GM19467 (cell line): ENCODE measurements around the gene HLA-DOB.
"Not testable (repeated sequence)": the region's sequence is repeated elsewhere in the genome, so short reads cannot be mapped to it uniquely, and the experiment has no call there.

Experiments
- ATAC-seq: cut with Tn5 transposase; IDR thresholded peaks from one replicate; pipeline ENCODE4 v1.9.1; 2021; ENCODE audit warnings: mild to moderate bottlenecking, moderate library complexity; ENCODE audit not compliant: unreplicated experiment

HLA-DOB gene

DNA sequence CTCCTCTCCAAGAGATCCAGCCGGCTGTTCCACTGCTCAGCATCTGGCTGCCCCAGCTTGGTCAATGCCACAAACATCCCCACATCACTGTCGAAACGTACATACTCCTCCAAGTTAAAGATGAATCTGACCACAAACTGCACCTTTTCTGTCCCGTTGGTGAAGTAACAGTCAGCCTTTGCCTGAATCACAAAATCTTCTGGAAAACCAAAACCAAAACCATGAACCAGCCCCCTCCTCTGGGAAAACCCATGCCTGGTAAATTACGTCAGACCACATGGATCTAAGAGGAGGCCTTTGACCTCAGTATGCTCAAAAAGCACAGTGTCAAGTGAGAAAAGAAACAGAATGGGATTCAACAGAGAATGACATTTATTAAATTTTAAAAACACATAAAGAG lies 1.7 kb downstream of the HLA-DOB start:
- no peak for ATAC-seq

DNA sequence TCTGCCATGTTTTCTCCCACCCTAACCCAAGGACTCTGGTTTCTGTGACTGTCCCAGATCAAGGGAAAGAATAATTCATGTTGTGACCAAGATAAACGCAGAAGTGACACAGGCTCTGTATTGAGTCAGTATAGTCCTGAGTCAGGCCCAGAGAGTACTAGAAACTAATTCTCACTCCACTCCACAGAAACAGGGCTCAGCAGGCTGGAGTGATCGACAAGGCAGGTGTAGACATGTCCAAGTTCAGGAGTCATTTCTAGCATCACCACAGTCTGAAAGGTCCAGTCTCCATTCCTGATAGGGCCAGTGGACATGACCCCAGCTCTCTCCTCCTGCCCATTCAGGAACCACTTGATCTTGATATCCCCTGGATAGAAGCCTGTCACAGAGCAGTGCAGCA lies 2.7 kb downstream of the HLA-DOB start:
- ATAC-seq: no peak

DNA sequence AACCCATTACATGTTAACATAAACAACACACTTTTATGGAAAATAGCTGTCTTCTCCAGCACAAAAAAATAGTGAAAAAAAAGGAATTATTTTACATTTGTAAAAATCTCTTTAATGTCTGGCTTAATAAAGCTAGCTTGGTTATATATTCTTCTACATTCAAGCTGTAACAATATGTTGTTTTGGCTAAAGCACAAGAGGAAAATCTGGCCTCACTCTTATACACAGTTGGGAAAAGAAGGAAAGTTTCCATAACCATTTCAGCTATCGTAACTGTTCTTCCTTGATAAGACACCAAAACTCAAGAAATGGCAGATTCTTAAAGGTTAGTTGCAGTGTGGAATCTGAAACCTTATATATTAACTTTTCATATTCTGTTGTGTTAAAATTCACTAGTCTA lies 7.6 kb downstream of the HLA-DOB start:
- no peak for ATAC-seq

DNA sequence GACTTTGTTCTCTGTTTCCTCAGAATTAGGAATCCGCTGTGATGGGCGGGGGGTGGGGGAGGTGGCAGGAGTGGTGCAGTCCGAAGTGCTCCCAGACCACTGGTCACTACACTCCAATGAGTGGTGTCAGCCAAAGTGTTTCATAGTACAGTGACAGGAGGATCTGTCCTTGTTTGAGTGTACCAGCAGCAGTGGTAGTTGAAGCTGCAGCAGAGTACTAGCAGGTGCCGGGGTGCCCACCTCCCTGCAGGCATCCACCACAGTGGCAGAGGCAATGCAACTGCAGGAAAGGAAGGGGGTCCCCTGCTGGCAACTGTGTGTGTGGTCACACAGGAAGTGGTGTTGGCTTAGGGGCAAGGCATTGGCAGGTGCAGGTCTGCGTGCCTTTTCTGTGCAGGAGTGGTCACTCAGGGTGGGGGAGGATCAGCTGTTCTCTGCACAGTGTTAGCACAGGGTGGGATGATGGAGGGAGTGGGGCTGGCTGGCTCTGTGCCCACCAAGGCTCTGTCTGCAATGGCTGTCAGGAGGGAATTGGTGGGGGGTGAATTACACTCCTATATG lies 9.7 kb downstream of the HLA-DOB start:
- no peak for ATAC-seq

DNA sequence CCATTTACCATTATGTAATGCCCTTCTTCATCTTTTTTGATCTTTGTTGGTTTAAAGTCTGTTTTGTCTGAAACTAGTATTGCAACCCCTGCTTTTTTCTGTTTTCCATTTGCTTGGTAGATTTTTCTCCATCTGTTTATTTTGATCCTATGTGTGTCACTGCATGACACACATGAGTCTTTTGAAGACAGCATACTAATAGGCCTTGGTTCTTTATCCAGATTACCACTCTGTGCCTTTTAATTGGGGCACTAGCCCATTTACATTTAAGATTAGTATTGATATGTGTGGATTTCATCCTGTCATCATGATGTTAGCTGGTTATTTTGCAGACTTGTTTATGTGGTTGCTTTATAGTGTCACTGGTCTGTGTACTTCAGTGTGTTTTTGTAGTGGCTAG lies 11.4 kb downstream of the HLA-DOB start:
- not testable (repeated sequence) for ATAC-seq

DNA sequence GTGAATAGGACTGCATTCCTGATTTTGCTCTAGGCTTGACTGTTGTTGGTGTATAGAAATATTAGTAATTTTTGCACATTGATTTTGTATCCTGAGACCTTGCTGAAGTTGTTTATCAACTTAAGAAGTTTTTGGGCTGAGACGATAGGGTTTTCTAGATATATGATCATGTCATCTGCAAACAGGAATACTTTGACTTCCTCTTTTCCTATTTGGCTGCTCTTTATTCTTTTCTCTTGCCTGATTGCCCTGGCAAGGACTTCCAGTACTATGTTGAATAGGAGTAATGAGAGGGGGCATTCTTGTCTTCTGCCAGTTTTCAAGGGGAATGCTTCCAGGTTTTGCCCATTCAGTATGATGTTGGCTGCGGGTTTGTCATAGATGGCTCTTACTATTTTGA lies 13.4 kb downstream of the HLA-DOB start:
- no peak for ATAC-seq

DNA sequence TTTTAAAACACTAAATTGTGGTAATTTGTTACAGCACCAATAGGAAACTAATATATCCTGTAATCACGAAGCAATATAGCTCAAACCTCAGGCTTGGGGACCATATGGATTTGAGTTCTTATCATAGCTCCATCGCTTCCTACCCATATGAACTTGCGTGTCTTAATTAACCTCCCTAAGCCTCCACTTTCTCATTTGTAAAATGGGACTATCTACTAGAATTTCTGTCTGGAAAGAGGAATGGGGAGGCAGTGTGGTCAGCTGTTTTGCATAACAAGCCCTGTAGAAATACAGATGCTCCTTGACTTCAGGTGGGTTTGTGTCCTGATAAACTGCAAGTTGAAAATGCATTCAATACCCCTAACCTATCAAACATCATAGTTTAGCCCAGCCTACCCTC lies 17.1 kb downstream of the HLA-DOB start:
- ATAC-seq: no peak

DNA sequence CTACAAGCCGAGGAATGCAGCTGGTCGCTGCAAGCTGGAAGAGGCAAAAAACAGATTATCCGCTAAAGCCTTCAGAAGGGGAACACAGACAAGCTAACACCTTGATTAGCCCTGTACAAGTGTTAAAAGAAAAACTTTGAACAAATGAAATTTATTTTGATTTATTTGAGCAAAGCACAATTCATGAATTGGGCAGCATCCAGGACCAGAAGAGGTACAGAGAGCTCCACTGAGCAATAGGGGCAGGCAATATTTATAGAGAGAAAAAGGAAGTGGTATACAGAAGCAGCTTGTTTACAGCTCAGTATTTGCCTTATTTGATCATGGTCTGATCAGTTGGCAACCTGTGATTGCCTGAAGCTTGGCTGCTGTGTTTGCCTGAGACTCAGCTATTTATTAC lies 17.6 kb downstream of the HLA-DOB start:
- no peak for ATAC-seq

DNA sequence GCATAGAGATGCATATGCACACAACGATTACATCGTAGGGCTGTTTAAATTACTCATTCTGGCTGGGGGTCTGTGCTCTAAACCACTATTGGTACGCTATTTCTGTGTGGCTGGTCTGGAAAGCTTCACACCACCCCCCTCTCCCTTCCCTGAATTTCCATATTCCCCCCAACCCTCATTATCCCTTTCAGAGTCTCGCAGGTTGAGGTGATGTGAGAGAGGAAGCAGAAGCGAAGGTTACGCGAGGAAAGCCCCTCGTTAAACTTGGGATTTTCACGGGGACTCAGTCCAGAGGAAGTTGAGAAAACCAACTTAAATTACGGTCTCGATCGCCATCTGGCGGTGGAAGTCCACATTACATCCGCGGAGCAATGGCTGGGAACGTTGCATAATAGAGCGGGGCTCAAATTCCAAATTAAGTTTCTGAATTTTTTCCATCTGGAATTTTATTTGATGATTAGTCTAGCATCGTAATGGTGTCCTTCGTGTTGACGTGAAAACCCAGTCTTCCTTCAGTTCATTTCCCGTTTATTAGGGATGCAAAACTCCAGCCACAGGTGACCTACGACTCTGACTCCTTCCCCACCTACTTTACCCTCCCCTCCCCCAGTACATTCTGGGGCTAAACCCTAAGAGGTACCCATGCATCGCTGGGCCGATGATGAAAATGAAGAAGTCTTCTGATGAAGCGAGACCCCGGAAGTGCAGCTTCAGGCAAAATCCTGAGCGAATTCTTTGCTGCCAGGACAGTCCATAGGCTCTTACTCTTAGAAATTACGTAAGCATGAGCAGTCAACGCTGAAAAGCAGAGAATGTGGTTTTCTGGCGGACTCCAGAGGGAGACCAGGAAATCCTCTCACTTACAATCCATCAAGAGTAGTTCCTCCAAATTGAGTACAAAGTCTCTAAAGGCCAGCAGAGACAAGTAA lies 19.7 kb downstream of the HLA-DOB start:
- ATAC-seq: no peak

DNA sequence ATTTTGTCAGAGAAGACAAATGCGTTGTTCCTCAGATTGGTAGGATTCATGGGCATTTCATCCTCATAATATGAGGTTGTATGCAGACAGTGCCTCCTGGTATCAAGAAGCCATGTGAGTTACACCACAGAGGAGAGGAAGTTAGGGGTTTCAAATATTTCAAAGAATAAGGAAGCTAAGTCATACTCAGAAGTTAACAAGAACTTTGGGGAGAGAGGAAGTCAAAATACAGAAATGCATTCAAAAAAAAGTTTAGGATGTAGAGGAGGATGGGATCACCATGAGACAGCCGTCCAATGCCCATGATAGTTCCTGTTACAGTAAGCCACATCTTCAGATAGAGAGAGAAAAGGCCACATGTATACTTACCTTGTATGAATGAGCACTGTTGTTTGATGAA lies 22.3 kb downstream of the HLA-DOB start:
- no peak for ATAC-seq

DNA sequence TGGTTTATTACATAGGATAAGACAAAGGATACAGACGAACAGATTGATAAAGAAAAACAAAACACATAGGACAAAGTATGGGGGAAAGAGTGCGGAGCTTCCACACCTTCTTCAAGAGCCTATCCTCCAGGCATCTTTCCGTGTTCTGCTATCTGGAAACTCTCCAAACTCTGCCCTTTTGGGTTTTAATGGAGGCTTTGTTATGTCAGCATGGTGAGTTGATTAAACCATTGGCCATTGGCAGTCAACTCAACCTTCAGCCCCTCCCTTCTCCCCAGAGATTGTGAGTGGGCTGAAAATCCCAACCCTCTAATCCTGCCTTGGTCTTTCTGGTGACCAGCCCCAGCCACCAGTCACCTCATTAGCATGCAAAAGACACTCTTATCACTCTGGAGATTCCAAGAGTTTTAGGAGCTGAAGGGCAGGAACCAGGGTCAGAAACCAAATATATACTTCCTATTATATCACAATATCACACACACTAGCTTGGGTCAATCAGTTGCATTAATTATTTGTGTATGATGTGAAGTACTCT lies 23.8 kb downstream of the HLA-DOB start:
- no peak for ATAC-seq

DNA sequence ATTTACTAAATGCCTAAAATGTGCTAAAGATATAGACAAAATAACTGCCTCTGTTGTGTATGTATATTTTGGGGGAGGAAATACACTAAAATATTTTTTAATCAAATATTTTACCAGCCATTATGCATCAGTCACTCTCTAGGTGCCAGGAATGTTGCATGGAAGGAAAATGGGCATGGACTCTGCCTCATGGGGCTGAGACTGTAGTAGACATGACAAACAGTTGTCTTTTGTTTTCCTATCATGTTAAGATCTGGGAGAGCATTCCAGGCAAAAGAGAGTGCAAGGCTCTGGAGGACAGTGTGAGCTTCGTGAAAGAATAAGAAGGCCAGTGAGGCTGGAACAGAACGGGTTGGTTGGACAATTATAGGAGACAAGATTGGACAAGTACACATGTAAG lies 26.5 kb downstream of the HLA-DOB start:
- ATAC-seq: no peak

DNA sequence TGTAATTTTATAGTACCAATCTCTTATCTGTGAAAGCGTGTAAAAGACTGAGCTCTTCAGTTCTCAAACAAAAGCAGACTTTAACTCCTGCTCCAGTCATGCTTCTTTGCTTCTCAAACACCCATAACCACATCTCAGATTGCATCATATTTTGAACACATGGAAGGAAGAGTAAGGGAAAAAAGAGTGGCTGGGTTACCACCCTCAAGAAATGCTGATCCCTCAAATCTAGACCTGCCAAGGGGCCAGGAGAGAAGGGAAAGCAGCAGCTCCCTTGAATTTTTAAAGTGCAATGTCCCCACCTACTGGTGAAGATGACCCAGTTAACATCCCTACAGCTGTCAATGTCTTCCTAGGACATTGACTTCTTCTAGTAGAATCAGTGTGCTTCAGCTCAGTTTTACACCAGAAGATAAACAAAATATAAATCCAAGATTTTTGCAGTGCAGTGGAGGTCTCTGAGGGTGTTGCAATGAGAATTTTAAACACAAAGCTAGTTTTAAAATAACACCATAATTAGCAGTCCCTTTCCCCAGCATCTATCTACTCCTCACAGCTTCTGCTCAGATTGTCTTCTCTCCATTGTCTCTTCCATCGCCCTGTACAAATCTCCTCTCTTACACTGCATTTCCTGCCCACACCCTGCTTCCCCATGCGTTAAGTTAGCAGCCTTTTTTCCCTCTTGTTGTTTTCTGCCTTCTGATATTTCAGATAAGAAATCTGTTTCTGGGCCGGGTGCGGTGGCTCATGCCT lies 30.8 kb downstream of the HLA-DOB start:
- no peak for ATAC-seq

DNA sequence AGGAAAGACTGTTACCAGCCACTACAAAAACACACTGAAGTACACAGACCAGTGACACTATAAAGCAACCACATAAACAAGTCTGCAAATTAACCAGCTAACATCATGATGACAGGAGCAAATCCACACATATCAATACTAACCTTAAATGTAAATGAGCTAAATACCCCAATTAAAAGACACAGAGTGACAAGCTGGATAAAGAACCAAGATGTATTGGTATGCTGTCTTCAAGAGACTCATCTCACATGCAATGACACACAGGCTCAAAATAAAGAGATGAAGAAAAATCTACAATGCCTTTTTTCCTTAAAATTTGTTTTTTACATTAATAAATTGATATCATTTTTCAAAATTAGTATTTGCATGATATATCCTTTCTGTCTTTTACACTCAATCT lies 33.9 kb downstream of the HLA-DOB start:
- ATAC-seq: not testable (repeated sequence)

DNA sequence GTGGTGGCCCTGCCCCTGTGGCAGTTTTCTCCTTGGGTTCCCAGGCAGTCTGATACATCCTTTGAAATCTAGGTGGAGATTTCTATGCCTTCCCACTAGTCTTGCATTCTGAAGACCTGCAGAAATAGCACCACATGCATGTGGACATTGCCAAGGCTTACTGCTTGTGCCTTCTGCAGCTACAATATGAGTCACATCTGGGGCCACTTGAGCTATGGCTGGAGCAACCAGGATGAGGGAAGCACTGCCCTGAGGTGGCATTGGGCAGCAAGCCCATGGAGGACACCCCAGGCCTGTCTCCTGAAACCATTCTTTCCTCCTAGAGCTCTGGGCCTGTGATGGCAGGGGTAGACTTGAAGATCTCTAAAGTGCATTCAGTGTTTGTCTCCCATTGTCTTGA lies 37.8 kb downstream of the HLA-DOB start:
- ATAC-seq: no peak

DNA sequence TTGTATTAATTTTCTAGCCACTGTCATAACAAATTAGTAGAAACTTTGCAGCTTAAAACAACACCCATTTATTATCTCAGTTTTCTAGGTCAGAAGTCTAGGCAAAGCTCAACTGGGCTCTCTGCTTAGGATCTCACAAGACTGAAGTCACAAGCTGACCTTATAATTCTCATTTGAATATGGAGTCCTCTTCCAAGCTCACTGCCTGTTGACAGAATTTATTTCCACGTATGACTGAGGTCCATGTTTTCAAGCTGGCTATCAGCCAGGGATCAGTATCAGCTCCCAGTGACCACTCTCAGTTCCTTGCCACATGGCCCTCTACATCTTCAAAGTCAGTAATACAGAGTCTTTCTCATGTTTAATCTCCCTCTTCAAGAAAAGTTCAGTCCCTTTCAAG lies 41.7 kb downstream of the HLA-DOB start:
- ATAC-seq: no peak

DNA sequence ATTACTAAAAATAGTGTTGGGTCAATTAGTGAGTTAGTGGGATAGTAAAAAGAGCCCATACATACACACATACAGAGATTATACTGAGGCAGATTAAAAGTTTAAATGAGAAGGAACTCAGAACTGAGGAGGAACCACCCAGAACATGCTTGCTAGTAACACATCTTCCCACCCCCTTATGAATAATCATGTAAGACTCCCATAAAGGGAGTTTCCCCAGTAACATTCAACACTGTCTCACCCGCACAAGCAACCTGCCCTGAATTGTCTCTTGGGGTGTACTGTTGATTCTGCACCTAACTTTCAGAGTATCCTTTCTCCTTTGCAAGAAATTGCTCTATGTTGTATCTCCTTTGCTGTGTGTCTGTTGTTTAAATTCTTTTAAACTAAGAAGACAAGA lies 42.4 kb downstream of the HLA-DOB start:
- ATAC-seq: no peak

DNA sequence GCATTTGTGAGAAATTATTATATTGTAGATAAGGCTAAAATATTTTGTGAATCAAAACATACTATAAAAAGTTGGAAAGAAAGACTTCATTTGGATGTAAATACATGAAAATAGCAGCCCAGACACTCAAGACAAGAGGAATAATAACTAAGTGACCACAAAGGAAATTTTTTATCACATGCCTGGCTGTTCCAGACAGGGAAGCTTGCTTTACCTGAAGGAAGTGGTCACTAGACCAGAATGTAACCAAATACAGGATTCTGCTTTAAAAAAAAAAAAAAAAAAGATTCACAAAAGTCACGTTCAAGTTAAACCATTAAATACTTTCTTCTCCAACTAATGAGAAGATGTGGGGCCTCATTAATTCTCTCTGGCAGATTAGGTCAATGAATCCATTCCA lies 44.1 kb downstream of the HLA-DOB start:
- no peak for ATAC-seq

DNA sequence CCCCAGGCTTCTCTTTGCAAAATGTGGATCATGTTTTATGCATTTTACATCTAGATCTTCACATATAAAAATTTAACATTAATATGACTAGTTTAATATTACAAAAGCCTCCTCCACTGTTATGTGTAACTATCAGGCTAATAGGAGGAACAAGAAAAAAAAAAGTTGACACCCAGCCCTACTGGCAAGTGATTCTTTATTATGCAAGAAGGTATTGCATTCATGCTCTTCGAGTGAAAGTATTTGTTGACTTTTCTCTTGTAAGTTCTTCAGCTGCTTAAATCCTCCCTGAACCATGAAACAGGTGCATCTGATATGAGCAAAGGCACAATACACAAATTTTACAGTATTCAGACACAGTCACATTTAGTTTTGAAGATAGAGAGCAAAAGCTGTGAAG lies 52.8 kb downstream of the HLA-DOB start:
- no peak for ATAC-seq

DNA sequence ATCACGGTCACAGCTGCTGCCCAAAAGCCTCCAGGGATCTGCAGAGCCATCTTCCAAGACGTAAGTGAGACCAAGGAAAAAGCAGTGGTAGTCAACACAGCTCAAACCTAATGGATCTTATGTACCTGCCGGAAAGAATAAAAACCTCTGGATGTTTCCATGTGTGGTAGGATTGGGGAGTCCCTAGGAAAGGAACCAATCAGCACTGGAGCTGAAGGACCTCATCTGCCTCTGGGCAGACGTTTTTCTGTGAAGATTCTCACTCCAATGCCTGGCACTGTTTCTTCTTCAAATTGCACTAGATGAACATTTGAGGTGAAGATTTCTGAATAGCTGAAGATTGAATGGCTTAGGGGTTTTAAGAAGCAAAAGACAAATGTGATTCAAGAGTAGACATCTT lies 53.4 kb downstream of the HLA-DOB start, which contains the start of gene HLA-DQB2:
Gene HLA-DQB2 (minus strand): TSS at position 112 of the 400 bp plus-strand sequence. CDS start 62 bp downstream, at position 50.
- no peak for ATAC-seq
